GM21737 (cell line): ENCODE results near the gene PTCD2.

Experiments
- ATAC-seq: cut with Tn5 transposase; IDR thresholded peaks from one replicate; pipeline ENCODE4 v1.9.1; 2021; ENCODE audit warnings: mild to moderate bottlenecking, moderate library complexity; ENCODE audit not compliant: unreplicated experiment

PTCD2 gene

DNA sequence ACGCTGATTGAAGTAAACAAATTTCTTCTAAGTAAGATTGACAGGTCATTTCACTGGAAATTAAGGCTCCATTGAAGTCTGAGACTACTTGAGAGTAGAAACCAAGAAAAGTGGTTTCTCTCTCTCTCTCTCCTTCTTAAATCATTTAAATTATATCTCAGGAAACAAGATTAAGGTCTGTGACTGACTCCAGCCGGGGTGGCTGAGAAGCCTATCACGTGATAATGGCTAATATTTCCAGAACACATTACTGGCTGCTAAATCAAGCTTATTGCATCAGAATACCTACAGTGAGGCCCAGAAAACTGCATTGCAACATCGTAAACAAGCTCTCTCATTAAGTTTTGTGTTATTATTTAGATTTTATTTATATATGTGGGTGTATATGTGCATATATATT lies 88.4 kb downstream of the PTCD2 start:
- ATAC-seq, result no peak

- ATAC-seq, result no peak
These were observed 90.6 kb downstream of the PTCD2 start for GRCh38 chr5:72410688-72411295.

GRCh38 chr5:72412283-72413055 lies 92.3 kb downstream of the PTCD2 start:
- ATAC-seq, result no peak

- ATAC-seq, result no peak
These were observed 95.6 kb downstream of the PTCD2 start for GRCh38 chr5:72415616-72416325.

- no peak for ATAC-seq
These were observed 97.3 kb downstream of the PTCD2 start for GRCh38 chr5:72417333-72418062.
